ENCODE data around the gene WDR64.

Gene WDR64

DNA sequence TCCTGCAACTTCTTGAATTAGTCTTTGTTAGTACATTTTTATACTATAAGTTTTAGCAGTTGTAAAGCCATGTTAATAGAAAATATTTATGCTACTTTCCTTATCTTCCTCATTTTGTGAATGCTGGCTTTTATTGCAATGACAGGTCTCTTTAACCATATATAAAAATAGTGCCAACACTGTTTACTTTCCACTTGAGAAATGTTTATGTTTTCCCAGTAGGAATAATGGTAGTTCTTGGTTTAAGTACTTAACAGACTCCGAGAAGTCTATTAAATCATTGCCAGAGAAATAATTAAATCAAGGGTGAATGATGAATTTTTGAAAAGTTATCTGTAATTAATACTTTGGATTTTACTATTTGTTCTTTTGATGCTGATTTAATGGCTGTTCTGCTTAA, 21.6 kb upstream of the WDR64 start:
- no peak for DNase-seq (ENCODE audit: low spot score)
- CTCF ChIA-PET, result no interaction called here
- no peak overlapping the region for H3K27ac ChIP-seq
- TF ChIP-seq, protein P1, sequence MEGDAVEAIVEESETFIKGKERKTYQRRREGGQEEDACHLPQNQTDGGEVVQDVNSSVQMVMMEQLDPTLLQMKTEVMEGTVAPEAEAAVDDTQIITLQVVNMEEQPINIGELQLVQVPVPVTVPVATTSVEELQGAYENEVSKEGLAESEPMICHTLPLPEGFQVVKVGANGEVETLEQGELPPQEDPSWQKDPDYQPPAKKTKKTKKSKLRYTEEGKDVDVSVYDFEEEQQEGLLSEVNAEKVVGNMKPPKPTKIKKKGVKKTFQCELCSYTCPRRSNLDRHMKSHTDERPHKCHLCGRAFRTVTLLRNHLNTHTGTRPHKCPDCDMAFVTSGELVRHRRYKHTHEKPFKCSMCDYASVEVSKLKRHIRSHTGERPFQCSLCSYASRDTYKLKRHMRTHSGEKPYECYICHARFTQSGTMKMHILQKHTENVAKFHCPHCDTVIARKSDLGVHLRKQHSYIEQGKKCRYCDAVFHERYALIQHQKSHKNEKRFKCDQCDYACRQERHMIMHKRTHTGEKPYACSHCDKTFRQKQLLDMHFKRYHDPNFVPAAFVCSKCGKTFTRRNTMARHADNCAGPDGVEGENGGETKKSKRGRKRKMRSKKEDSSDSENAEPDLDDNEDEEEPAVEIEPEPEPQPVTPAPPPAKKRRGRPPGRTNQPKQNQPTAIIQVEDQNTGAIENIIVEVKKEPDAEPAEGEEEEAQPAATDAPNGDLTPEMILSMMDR (conservative IDR thresholded peaks at IDR 0.05; ENCODE audit: low read depth), result no peak
- POLR2A ChIA-PET (ENCODE audit: low non-redundant PET), result no interaction called here

DNA sequence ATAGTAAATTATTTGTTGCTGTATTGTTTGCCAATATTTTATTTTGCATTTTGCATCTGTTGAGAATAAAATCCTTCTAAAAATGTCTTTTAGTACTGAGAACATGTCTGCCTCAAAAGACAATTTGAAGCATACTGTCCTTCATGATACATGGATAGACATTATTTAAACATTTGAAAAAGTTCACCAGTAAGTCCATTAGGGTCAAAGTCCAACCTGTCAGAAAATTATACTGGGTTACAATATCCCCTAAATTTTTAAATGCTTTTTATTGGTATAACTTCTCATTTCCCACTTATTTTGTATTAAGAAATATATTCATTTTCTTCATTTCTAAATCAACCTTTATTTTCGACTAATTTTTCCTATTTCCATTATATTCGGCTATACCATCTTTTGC, 21.2 kb upstream of the WDR64 start:
- DNase-seq (ENCODE audit: low spot score), result no peak
- no peak overlapping the region for H3K27ac ChIP-seq
- CTCF ChIA-PET, result no interaction called here
- TF ChIP-seq, protein P1 (conservative IDR thresholded peaks at IDR 0.05; ENCODE audit: low read depth), result no peak
- POLR2A ChIA-PET (ENCODE audit: low non-redundant PET), result no interaction called here

DNA sequence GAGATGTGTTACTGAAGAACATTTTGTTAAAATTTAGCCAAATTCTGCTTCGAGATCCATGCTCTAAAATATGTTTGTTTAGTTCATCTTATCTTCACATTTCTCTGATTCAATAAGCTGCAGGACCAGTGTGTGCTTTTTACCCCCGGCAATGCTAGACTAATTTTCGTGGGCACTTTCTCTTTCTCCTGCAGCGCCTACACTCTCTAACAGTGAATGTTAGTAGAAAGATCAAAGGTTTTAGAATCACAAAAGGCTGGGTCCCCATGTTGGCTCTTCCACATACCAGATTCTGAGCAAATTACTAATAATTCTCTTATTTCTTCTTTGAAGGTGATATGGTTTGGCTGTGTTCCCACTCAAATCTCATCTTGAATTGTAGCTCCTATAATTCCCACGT, 20.4 kb upstream of the WDR64 start:
- DNase-seq (ENCODE audit: low spot score), result no peak
- no peak overlapping the region for H3K27ac ChIP-seq
- ChIA-PET CTCF (no interaction called here), POLR2A (ENCODE audit: low non-redundant PET) (no interaction called here)
- TF ChIP-seq, protein P1 (conservative IDR thresholded peaks at IDR 0.05; ENCODE audit: low read depth), result no peak

DNA sequence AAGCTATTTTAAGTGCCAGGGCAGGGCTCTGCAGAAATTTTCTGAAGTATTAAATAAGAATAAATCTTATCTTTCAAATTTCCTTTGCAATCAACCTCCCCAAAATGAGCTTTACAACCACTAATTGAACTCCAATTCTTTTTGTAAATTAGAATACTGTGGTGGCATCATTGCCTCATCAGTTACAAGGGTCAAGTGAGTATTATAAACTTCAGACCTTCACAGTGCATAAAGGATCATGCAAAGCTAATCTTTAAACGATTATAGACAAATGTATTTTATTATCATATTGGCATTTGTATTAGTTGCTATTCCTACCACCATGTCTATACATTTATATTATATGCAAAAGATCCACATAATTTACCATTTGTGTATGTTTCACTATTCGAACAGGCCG, 19.1 kb upstream of the WDR64 start:
- CTCF ChIA-PET, result interaction anchor here (0.6 kb wide), 2 partner anchors 144 to 365 kb away, joined by 3 read pairs; no protein-coding TSS in a partner anchor
- no peak overlapping the region for H3K27ac ChIP-seq
- POLR2A ChIA-PET (ENCODE audit: low non-redundant PET), result no interaction called here
- no peak for DNase-seq (ENCODE audit: low spot score)
- TF ChIP-seq, protein P1 (conservative IDR thresholded peaks at IDR 0.05; ENCODE audit: low read depth), result no peak

DNA sequence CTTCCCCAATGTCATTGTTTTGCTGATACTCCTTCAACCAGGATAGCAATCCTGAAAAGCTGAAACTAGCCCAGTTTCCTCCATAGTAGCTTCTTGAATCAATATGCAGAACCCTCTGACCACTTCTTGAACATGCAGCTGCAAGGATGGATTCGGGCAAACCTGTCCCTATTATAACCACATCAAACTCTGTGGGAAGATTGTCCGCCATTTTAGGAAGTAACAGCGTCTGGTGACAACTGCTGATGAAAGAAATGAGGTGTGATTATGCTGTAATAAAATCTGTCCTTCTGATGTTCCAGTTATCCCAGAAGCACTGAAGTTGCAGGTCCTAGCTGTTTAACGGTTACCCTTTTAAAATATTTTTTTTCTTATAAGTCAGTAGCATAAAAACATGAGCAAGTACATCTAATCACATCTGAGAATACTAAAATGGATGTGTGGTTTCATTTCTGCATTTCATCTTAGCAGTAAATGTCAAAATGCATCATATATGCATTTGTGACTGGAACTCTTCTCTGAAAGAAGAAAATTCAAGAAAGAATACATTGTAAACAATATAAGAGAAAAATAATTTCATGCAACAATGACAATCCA, 16.4 kb upstream of the WDR64 start:
- ChIA-PET CTCF (no interaction called here), POLR2A (ENCODE audit: low non-redundant PET) (no interaction called here)
- no peak overlapping the region for H3K27ac ChIP-seq
- no peak for DNase-seq (ENCODE audit: low spot score)
- TF ChIP-seq, protein P1 (conservative IDR thresholded peaks at IDR 0.05; ENCODE audit: low read depth), result no peak

DNA sequence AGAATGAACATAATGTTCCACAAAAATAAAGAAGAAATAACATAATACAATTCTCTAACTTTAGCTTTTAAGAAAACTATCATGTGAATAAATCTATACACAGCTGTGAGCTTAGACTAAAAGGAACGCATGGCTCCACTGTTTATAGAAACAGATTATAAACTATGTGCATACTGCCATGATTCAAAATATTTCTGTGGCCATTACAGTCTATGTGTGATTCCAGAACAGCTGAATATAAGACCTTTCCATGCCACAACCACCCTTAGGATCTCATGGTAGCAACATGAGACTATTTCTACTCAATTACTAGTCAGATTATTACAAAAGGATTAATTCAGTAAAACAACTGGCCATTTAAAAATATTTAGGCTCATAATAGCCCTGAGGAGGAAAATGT, 15.8 kb upstream of the WDR64 start:
- CTCF ChIA-PET, result no interaction called here
- TF ChIP-seq, protein P1 (conservative IDR thresholded peaks at IDR 0.05; ENCODE audit: low read depth), result no peak
- no peak overlapping the region for H3K27ac ChIP-seq
- POLR2A ChIA-PET (ENCODE audit: low non-redundant PET), result no interaction called here
- DNase-seq (ENCODE audit: low spot score), result no peak

All from RWPE1 (cell line).